ENCODE data around the gene PGAP6.

Gene PGAP6

DNA sequence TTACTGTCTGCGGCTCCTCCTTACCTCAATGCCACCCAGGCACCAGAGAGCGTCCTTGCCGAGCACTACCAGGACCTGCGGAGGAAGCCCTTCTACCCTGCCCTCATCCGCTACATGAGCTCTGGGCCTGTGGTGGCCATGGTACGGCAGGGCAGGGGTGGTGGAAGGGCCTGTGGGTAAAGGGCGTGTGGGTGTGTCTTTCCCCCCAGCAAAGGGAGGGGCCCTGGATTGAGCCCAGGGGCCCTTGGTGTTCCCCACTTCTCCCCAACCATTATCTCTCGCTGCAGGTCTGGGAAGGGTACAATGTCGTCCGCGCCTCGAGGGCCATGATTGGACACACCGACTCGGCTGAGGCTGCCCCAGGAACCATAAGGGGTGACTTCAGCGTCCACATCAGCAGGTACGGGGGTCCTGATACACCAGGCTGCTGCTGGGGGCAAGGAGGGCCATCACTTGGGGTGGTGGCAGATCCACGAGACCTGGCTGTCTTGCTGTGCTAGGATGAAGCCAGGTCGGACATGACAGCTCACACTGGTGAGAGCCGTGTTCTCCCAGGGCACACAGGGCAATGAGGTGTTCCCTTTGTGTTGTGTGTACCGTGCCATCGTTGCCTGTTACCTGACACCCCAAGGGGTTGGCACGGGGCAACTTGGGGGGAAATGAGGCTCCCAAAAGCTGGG, 17.7 kb upstream of the PGAP6 start:
- DNase-seq (ENCODE audit: low read depth, low spot score) = no peak
- Histone ChIP-seq H3K4me3 (ENCODE audit: insufficient read length, low read depth) (no peak overlapping the region), H3K9ac (ENCODE audit: insufficient read length, low read depth) (peak overlapping the region; percentile 57), H3K4me1 (ENCODE audit: insufficient read depth, insufficient read length) (peaks cover 19% of the 10 kb centered on the region), H3K27me3 (ENCODE audit: insufficient read depth, insufficient read length) (no peaks in the 10 kb centered on the region), H3K36me3 (ENCODE audit: insufficient read depth, insufficient read length, low read length) (peaks cover 29% of the 10 kb centered on the region), H3K9me3 (ENCODE audit: insufficient read depth, low read length) (no peaks in the 10 kb centered on the region)
- no peak for TF ChIP-seq ZNF274 (IDR thresholded peaks at IDR 0.05; ENCODE audit: low read depth, low read length)
- TF ChIP-seq YY1 (IDR thresholded peaks at IDR 0.05; ENCODE audit: insufficient read depth, insufficient read length) = no peak
- no peak for TF ChIP-seq SUZ12 (IDR thresholded peaks at IDR 0.05; ENCODE audit: extremely low read depth, insufficient read depth, insufficient read length)

DNA sequence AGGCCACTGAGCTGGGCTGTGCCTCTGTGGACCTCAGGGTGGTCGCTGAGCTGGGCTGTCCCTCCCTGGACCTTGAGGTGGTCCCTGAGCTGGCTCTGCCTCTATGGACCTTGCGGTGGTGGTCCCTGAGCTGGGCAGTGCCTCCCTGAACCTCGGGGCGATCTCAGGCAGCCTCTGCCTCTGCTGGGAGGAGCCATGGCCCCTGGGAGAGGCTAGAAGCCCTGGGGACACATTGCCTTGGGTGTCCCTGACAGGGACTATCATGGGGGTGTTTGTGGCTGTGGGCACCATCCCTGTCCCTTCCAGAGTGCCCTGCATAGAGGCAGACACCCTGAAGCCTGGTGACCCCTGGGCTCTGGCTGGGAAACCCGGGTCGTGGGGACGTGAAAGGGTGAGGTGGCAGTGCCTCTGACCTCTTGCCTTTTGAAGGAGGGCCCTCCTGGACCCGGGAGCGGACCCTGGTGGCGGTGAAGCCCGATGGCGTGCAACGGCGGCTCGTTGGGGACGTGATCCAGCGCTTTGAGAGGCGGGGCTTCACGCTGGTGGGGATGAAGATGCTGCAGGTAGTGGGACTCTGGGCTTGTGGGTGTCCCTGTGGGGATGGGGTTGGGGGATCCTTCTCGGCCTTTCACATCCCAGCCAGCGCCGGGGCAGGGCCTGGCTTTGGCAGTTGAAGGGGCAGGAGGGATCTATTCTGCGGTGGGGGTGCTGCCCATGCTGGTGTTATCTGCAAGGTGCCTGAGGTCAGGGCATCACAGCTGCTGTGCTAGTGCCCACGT, 17.0 kb upstream of the PGAP6 start:
- H3K4me3 ChIP-seq (ENCODE audit: insufficient read length, low read depth) = peak overlapping the region; percentile 1

DNA sequence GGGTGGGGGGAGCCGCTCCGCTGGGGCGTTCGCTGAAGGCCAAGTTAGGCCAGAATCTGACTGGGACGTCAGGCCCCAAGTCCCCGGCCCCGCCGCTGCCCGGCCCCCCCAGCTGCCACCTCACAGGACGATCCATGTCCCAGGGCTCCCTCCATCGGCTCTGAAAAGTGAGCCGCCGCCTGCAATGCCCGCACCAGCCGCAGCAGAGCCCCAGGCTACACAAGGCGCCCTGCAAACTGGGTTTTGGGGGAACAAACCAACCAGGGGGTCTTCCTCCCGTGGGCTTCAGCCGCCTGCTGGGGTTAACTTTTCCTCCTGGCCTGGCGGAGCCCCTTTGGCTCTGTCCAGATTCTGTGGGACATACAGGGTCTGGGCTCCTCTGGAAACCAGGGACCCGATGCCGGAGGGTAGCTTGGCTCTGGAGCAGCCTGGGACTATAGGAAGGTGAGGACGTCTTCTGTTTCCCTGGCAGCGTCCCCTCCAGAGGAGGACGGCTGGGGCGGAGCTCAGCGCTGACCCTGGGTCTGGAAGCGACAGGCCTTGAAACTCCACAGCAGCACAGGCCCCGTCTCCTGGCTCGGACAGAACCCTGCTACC, 16.1 kb upstream of the PGAP6 start:
- Histone ChIP-seq H3K27me3 (ENCODE audit: insufficient read depth, insufficient read length) (no peaks in the 10 kb centered on the region), H3K9ac (ENCODE audit: insufficient read length, low read depth) (peak overlapping the region; percentile 78), H3K9me3 (ENCODE audit: insufficient read depth, low read length) (no peaks in the 10 kb centered on the region), H3K4me1 (ENCODE audit: insufficient read depth, insufficient read length) (peaks cover 19% of the 10 kb centered on the region), H3K4me3 (ENCODE audit: insufficient read length, low read depth) (peak overlapping the region; percentile 36), H3K36me3 (ENCODE audit: insufficient read depth, insufficient read length, low read length) (peaks cover 29% of the 10 kb centered on the region)
- no peak for TF ChIP-seq SUZ12 (IDR thresholded peaks at IDR 0.05; ENCODE audit: extremely low read depth, insufficient read depth, insufficient read length)
- TF ChIP-seq YY1 (IDR thresholded peaks at IDR 0.05; ENCODE audit: insufficient read depth, insufficient read length) = no peak
- no peak for TF ChIP-seq ZNF274 (IDR thresholded peaks at IDR 0.05; ENCODE audit: low read depth, low read length)
- no peak for DNase-seq (ENCODE audit: low read depth, low spot score)

More for the DNA sequence above, 17.0 kb upstream of the PGAP6 start:
- TF ChIP-seq YY1 (IDR thresholded peaks at IDR 0.05; ENCODE audit: insufficient read depth, insufficient read length) (no peak), ZNF274 (IDR thresholded peaks at IDR 0.05; ENCODE audit: low read depth, low read length) (no peak), SUZ12 (IDR thresholded peaks at IDR 0.05; ENCODE audit: extremely low read depth, insufficient read depth, insufficient read length) (no peak)
- H3K4me1 ChIP-seq (ENCODE audit: insufficient read depth, insufficient read length) = peaks cover 19% of the 10 kb centered on the region
- no peak for DNase-seq (ENCODE audit: low read depth, low spot score)
- peaks cover 29% of the 10 kb centered on the region for H3K36me3 ChIP-seq (ENCODE audit: insufficient read depth, insufficient read length, low read length)
- no peaks in the 10 kb centered on the region for H3K27me3 ChIP-seq (ENCODE audit: insufficient read depth, insufficient read length)
- H3K9me3 ChIP-seq (ENCODE audit: insufficient read depth, low read length) = no peaks in the 10 kb centered on the region
- H3K9ac ChIP-seq (ENCODE audit: insufficient read length, low read depth) = peak overlapping the region; percentile 78

DNA sequence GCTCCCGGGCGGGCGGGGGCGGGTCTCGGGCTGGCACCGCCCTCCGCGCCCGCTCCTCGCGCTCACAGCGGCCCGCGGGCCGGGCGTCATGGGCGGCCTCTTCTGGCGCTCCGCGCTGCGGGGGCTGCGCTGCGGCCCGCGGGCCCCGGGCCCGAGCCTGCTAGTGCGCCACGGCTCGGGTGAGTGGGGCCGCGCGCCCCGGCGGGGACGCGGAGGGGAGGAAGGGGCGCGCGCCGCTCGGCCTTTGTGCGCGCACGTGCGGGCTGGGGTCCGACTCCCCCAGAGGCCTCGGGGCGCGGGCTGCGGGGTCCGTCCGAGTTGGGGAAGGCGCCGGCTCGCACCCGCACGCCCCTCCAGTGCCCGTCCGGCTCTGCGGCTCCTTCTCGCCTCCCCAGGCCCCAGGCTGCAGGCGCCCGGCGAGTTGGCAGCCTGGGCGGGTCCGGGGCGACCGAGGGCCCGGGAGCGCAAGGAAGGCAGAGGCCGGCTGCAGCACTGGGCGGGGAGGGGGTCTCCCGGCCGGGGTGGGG, 15.4 kb upstream of the PGAP6 start, which contains the start of gene NME4:
Gene NME4, plus strand, starts transcription at position 65 of the 527 bp plus-strand sequence. Its CDS starts 24 bp downstream, at position 89.
- peaks cover 29% of the 10 kb centered on the region for H3K36me3 ChIP-seq (ENCODE audit: insufficient read depth, insufficient read length, low read length)
- peaks cover 19% of the 10 kb centered on the region for H3K4me1 ChIP-seq (ENCODE audit: insufficient read depth, insufficient read length)
- H3K4me3 ChIP-seq (ENCODE audit: insufficient read length, low read depth) = peak within 1 kb of the TSS; percentile 63
- H3K27me3 ChIP-seq (ENCODE audit: insufficient read depth, insufficient read length) = no peaks in the 10 kb centered on the region
- TF ChIP-seq YY1 (IDR thresholded peaks at IDR 0.05; ENCODE audit: insufficient read depth, insufficient read length) = no peak
- TF ChIP-seq ZNF274 (IDR thresholded peaks at IDR 0.05; ENCODE audit: low read depth, low read length) = no peak
- no peak for TF ChIP-seq SUZ12 (IDR thresholded peaks at IDR 0.05; ENCODE audit: extremely low read depth, insufficient read depth, insufficient read length)
- DNase-seq (ENCODE audit: low read depth, low spot score) = no peak
- peaks cover 4% of the 10 kb centered on the region; the same call in 1 of the 2 replicates for H3K9me3 ChIP-seq (ENCODE audit: insufficient read depth, low read length)
- H3K9ac ChIP-seq (ENCODE audit: insufficient read length, low read depth) = peak within 1 kb of the TSS; percentile 93

DNA sequence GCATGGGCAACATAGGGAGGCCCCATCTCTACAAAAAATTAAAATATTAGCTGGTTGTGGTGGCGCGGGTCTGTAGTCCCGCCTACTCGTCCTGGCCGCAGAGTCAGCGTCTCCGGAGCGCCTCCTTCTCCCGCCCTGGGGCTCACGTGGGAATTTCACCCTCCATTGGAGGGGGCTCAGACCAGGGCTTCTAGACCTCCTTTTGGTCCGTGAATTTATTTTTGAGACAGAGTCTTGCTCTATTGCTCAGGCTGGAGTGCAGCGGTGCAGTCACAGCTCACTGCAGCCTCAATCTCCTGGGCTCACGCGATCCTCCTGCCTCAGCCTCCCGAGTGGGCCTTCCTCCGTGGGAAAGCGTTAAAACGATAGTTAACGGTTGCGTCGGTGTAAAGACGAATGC, 14.8 kb upstream of the PGAP6 start:
- DNase-seq (ENCODE audit: low read depth, low spot score) = no peak

DNA sequence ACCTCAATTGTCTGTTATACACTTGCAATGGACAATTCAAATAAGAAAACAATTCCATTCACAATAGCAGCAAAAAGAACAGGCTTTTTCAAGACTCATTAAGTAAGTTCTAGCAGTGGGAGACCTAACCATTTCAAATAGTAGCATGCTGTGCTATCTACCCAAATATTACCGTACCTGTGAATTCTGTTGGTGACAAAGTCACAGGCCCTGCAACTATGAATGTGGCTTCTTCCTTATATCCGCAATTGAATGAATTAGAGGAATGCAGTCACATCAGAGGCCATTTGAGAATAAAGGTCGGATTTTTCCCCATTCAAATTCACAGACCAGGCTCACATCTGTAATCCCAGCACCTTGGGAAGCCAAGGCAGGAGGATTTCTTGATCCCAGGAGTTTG, 14.4 kb upstream of the PGAP6 start:
- TF ChIP-seq ZNF274 (IDR thresholded peaks at IDR 0.05; ENCODE audit: low read depth, low read length) (no peak), SUZ12 (IDR thresholded peaks at IDR 0.05; ENCODE audit: extremely low read depth, insufficient read depth, insufficient read length) (no peak), YY1 (IDR thresholded peaks at IDR 0.05; ENCODE audit: insufficient read depth, insufficient read length) (no peak)
- Histone ChIP-seq H3K4me3 (ENCODE audit: insufficient read length, low read depth) (peak overlapping the region; percentile 52), H3K36me3 (ENCODE audit: insufficient read depth, insufficient read length, low read length) (peaks cover 29% of the 10 kb centered on the region), H3K4me1 (ENCODE audit: insufficient read depth, insufficient read length) (peaks cover 19% of the 10 kb centered on the region), H3K27me3 (ENCODE audit: insufficient read depth, insufficient read length) (no peaks in the 10 kb centered on the region), H3K9ac (ENCODE audit: insufficient read length, low read depth) (peak overlapping the region; percentile 81), H3K9me3 (ENCODE audit: insufficient read depth, low read length) (peaks cover 9% of the 10 kb centered on the region; the same call in 1 of the 2 replicates)
- DNase-seq (ENCODE audit: low read depth, low spot score) = no peak

More for the DNA sequence above, 14.8 kb upstream of the PGAP6 start:
- H3K36me3 ChIP-seq (ENCODE audit: insufficient read depth, insufficient read length, low read length) = peaks cover 29% of the 10 kb centered on the region
- peaks cover 19% of the 10 kb centered on the region for H3K4me1 ChIP-seq (ENCODE audit: insufficient read depth, insufficient read length)
- peak overlapping the region; percentile 52 for H3K4me3 ChIP-seq (ENCODE audit: insufficient read length, low read depth)
- H3K9me3 ChIP-seq (ENCODE audit: insufficient read depth, low read length) = peaks cover 9% of the 10 kb centered on the region; the same call in 1 of the 2 replicates
- H3K9ac ChIP-seq (ENCODE audit: insufficient read length, low read depth) = peak overlapping the region; percentile 81
- no peaks in the 10 kb centered on the region for H3K27me3 ChIP-seq (ENCODE audit: insufficient read depth, insufficient read length)
- TF ChIP-seq SUZ12 (IDR thresholded peaks at IDR 0.05; ENCODE audit: extremely low read depth, insufficient read depth, insufficient read length) = no peak
- no peak for TF ChIP-seq ZNF274 (IDR thresholded peaks at IDR 0.05; ENCODE audit: low read depth, low read length)
- TF ChIP-seq YY1 (IDR thresholded peaks at IDR 0.05; ENCODE audit: insufficient read depth, insufficient read length) = no peak
